GM12874 (cell line): ENCODE measurements around the gene TBC1D10B.

ENCODE experiments used
- CTCF ChIP-seq: IDR thresholded peaks from 2 replicates; pipeline ENCODE4 v1.5.1; 2011; ENCODE audit warnings: low read depth, mild to moderate bottlenecking, control low read depth, low read length, moderate library complexity; ENCODE audit not compliant: insufficient read depth

Gene TBC1D10B

DNA sequence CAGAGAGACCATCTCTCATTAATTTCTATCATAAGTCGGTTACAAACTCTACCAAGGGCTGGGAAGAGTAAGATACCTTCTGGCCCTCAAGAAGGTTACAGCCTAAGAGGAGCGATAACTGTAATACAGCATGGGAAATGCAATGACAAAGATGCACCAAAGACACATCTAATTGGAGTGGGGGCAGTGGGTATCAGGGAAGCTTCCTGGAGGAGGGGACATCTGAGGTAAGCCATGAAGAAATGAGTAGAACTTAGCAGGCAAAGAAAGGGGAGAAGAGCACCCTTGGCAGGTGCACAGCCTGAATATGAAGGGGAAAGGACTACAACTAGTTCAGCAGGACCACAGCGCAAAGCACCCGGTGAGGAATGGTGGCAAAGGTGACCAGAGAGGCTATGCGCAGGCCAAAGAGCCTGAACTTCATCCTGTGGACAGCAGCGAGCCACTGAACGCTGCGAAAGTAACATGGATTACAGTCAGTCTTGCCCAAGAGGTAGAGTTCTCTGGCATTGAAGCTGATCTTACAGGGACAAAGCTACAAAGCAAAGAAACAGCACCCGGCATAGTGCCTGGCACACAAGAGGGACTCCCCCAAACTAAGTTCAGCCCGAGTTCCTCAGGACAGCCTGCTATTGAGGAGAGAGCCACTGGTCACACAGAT is 2.8 kb downstream of the TBC1D10B start:
- TF ChIP-seq CTCF = no peak

DNA sequence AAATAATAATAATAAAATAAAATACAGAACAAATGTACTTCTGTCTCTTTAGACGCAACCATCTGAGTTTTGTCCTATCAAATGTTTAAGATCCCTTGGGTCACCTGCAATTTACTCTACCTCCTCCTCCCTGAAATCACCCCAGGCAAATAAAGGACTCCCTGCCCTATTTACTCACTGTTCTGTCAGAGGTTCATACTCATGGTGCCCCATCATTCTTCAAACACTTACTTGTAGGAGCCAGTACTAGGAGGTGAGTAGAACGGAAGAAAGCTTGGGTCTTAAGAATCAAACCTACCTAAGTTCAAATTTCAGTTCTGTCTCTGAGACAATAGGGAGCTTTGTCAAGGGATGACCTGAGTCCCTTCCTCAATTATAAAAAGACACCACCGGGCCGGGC is 3.8 kb downstream of the TBC1D10B start:
- TF ChIP-seq CTCF = no peak

- TF ChIP-seq CTCF = no peak
Observed at GRCh38 chr16:30365200-30365599, 5.1 kb downstream of the TBC1D10B start.

DNA sequence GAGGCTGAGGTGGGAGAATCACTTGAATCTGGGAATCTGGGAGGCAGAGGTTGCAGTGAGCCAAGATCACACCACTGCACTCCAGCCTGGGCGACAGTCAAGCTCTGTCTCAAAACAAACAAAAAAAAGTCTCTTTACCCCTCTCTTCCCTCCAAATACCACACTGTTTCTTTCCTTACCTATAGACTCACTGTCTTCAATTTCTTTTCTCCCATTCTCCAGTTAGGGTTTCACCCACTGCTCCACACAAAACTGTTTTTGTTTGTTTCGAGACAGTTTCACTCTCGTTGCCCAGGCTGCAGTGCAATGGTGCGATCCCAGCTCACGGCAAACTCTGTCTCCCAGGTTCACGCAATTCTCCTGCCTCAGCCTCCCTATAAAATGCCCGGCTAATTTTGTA is 9.1 kb downstream of the TBC1D10B start:
- no peak for TF ChIP-seq CTCF

GRCh38 chr16:30359871-30360170 is 10.5 kb downstream of the TBC1D10B start:
- no peak for TF ChIP-seq CTCF

- no peak for TF ChIP-seq CTCF
Observed at GRCh38 chr16:30358990-30359870, 11.1 kb downstream of the TBC1D10B start.

DNA sequence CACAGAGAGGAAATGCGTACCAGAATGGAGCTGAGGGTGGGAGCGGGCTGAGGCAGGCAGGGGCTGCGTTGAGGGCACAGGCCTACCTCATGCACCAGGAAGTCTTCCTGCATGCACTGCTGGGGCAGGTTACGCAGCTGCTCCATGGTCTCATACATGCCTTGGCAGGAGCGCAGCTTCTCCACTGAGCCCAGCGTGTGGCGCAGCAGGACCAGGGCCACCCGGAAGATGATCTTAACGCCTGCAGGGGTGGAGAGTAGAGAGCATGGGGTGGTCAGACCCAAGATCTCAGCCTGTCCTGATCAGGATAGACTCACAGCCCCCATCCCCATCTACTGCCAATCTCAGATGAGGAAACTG is 11.7 kb downstream of the TBC1D10B start:
- TF ChIP-seq CTCF = no peak
